Skeletal muscle cell (primary cell): ENCODE results near the gene RAD51AP1.
A peak's percentile ranks its signal among the peaks of the same experiment; 100 is the strongest.
"Not testable (repeated sequence)": the region's sequence is repeated elsewhere in the genome, so short reads cannot be mapped to it uniquely, and the experiment has no call there.

Source experiments
- DNase-seq: peaks from one replicate; pipeline ENCODE4 v3.0.0-alpha.2; 2010; ENCODE audit warnings: low read depth
- H3K4me3 ChIP-seq: 2 replicates; pipeline ENCODE4 v1.5.1; 2011; ENCODE audit warnings: low read depth, mild to moderate bottlenecking, control low read depth, low read length, moderate library complexity

The RAD51AP1 gene

DNA sequence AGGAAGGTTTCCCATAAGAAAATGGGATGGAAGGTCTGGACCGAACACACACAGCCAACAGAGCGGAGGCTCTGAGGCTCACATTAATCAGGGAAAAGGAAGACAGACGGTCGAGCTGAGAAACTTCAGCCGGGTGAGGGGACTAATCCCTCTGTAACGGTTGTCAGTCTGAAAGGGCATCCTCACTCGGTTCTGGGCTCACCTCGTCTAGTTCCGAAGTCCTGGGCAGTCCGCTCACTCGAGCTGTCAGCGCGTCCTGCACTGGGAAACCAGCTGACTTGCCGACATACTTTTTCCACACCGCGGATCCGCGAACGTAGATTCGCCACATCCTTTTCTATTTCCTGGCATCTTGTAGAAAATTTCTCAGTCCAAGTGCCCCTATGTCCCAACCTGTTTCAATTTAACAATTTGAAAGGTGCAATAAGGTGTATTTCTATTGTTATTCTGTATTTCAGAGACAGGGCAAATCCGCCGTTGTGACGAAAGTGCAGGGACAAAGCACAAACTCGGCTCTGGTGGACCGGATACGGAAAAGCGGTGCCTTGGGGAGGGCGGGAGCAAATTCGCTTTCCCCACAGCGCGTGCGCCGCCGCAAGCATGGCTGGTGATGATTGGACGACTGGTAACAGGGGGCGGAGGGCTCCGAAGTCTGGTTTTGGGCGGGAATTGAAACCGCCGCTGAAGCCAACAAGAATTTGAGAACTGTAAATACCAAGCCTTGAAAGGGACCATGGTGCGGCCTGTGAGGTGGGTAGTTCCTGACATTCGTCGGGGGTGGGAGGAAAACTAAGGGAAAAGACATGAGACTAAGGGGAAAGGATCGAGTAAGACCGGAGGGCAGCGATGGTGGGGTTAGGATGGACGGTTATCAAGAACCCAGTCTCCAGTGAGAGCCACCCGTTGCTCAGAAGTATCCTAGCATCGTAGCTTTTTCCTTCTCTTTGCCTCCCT, at the start of gene RAD51AP1:
TSS of gene RAD51AP1 (plus strand) at position 684 of the 954 bp plus-strand sequence. CDS start at position 734, 50 bp downstream.
- peak; percentile 94 for DNase-seq
- peak within 1 kb of the TSS; percentile 99 for H3K4me3 ChIP-seq

- DNase-seq, result no peak
Measured at GRCh38 chr12:4489556-4489955, 49.1 kb upstream of the RAD51AP1 start.

DNA sequence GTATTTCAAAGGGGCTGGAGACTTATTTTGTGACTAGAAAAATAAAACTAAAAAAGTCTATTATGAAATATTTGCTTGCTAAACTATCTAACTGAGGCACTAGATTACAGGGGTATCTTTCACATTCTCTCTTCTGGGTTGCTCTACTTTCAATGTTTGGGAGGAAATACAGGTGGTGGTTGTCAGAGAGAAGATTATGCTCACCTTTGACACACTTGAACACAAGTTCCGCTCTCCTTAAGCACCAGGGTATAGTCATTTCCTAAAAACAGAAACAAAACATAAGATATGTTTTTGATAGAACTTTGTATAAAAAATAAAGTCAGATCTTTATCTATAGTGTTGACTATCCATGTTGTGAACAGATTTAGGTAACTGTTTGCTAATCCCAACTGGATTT, 47.7 kb upstream of the RAD51AP1 start:
- no peak for DNase-seq
- no peak overlapping the region for H3K4me3 ChIP-seq

More at GRCh38 chr12:4489556-4489955, 49.1 kb upstream of the RAD51AP1 start:
- H3K4me3 ChIP-seq, result no peak overlapping the region

DNA sequence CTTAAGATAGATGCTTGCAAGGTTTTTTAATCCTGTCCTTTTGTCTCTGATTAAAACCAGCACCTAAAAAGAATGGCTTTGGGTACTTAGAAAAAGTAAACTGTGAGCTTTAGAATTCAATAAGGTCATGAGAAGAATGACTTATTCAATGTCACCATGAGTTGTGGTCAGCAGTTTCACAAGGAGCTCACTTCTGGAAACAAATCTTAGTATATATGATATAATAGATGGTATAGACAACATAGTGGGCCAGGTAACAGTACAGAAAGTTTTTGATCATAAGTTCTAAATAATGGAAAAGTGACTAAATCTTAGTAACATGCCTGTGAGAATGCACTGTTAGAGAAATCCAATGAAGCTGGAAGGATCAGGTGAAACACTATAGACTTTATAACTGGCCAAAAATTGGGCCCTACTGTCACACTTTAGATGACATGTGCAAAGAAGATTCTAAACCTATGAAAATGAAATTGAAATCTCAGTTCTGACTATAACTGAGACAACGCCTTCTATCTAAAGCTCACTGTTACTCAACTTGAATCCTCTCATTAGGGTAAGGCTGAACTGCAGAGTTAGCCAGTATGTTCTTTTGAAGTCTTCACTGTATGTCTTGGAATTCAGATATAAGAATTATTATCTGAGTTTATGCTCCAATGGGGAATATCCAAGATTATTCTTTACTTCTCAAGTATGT, 42.4 kb upstream of the RAD51AP1 start:
- H3K4me3 ChIP-seq, result no peak overlapping the region
- DNase-seq, result no peak

DNA sequence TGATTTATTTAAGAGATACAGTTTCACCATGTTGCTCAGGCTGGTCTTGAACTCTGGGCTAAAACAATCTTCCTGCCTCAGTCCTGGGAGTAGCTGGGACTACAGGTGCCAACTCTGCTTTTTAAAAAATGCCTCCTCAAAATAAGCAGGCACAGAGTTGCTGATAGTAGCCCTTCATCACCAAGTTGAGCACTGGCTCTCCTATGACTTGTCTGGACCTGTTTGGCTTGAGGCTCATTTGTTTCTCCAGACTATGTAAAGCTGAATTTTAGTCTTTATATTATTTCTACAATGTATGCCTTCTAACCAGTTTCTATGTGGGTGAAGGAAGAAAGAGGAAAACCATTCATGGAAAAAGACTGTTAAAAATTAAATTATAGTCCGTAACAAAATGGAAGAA, 39.5 kb upstream of the RAD51AP1 start:
- DNase-seq, result no peak

DNA sequence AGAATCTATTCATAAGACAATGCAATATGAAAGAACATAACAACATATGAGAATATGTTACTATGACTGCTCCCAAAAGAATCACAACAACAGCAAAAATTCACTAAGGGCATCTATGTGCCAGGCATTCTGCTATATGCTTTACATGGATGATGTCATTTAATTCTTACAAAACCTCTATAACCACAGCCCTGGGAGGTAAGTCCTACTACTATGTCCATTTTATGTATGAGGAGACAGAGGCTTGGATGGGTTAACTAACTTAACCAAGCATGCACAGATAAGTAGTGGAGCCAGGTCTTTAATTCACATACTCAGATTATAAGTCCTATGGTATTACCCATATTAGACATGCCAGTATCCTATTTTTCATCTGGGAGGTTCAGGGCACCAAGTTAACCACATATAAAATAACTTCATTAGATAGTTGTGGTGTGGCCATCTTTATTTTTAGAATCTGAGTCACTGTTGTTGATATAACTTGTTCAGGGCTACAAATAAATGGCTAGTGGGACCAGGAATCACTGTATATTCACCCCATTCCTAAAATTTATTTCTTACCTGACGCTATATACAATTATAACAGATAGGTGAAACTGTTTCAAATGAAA, 33.2 kb upstream of the RAD51AP1 start:
- DNase-seq, result peak; percentile 17
- no peak overlapping the region for H3K4me3 ChIP-seq

More for the DNA sequence above, 39.5 kb upstream of the RAD51AP1 start:
- no peak overlapping the region for H3K4me3 ChIP-seq

DNA sequence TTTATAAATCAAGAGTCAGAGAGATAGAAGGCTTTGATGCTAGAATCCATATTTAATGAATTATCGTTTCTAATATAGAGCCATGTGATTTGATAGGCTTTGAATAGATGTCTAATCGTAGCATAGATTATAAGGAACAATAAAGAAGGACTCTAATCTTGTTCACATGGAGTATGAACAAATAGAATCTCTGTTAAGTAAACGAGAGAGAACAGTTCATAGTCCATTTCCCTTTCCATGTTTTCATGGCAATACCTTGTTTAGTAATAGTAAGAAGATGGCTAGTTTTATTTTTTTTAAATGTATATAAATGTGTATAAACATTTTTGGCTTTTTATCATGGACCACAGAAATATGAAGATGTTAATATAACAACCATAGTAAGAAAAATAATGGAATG, 32.3 kb upstream of the RAD51AP1 start:
- no peak overlapping the region for H3K4me3 ChIP-seq
- DNase-seq, result no peak

DNA sequence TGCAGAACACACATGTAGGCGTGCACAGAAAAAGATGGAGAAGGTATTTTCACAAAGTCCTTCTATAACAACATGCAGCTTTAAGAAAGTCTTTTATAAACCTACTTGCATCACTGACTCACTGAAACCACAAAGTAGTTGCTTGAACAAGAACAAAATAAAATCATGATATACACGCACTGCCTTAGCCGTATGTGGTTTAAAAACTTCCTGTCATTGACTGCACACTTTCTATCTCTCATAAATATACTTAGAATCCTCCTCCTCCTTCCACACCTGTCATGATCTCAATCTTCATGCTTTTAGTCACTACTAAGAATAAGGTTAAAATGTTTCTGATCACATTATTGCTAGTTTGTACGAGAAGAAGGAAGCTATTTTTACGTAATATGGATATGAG, 31.8 kb upstream of the RAD51AP1 start:
- DNase-seq, result peak; percentile 51
- H3K4me3 ChIP-seq, result no peak overlapping the region

GRCh38 chr12:4508503-4508902, 30.2 kb upstream of the RAD51AP1 start:
- DNase-seq, H3K4me3 ChIP-seq: not testable (repeated sequence)

- H3K4me3 ChIP-seq, DNase-seq: not testable (repeated sequence)
Measured at GRCh38 chr12:4509269-4509668, 29.4 kb upstream of the RAD51AP1 start.

- DNase-seq, result peak; percentile 32
- no peak overlapping the region for H3K4me3 ChIP-seq
Measured at GRCh38 chr12:4518106-4518728, 20.5 kb upstream of the RAD51AP1 start.

GRCh38 chr12:4523443-4523842, 15.2 kb upstream of the RAD51AP1 start:
- not testable (repeated sequence) for H3K4me3 ChIP-seq, DNase-seq

- DNase-seq, result no peak
Measured at GRCh38 chr12:4526923-4527546, 11.7 kb upstream of the RAD51AP1 start.

DNA sequence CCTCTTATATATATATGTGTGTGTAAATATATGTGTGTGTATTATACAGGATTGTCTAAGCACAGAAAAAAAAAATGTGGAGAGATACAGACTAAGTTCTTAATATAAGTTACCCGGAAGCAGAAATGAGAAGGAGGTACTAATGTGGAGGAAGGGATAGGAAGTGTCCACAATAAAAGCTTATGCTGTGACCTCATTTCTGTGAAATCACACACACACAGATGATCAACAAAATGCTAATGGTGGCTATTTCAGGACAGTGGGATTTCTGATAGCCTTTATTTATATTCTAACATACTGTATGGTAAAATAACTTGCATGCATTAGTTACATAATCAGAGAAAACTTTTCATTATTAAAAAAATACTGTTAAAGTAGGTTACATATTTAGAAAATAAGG, 8.5 kb upstream of the RAD51AP1 start:
- DNase-seq, result no peak
- H3K4me3 ChIP-seq, result no peak overlapping the region

More at GRCh38 chr12:4526923-4527546, 11.7 kb upstream of the RAD51AP1 start:
- H3K4me3 ChIP-seq, result no peak overlapping the region

- no peak for DNase-seq
- H3K4me3 ChIP-seq, result no peak overlapping the region
Measured at GRCh38 chr12:4530982-4531586, 7.6 kb upstream of the RAD51AP1 start.

- H3K4me3 ChIP-seq, result no peak overlapping the region
- DNase-seq, result no peak
Measured at GRCh38 chr12:4535092-4535491, 3.6 kb upstream of the RAD51AP1 start.

GRCh38 chr12:4535871-4536270, 2.8 kb upstream of the RAD51AP1 start:
- no peak for DNase-seq
- H3K4me3 ChIP-seq, result no peak overlapping the region

- DNase-seq, result no peak
- peak overlapping the region; percentile 99 for H3K4me3 ChIP-seq
Measured at GRCh38 chr12:4539167-4539870, 629 bp downstream of the RAD51AP1 start.
